OCI-LY7 (cell line): ENCODE results near the gene UFD1. TPM values are rescaled to one million over a fixed set of nuclear protein-coding genes. Genes with fewer than 3 reads are reported as not detected.

ENCODE experiments used
- BruUV-seq: library from RNA; stranded (reverse); fragments of 400-500 nt; replicated peaks from 2 replicates; lab custom pipeline; 2021; lab: Mats Ljungman, UMichigan
- CTCF ChIA-PET: fragments of 300-600 bp; sonication (Branson Sonifier 250); formaldehyde crosslinking; loops from one replicate; lab custom pipeline; 2022; ENCODE audit warnings: antibody characterized with exemption; ENCODE audit not compliant: unreplicated experiment; lab: Charles Lee
- POLR2A ChIA-PET: fragments of 300-600 bp; sonication (Branson Sonifier 250); formaldehyde crosslinking; loops from one replicate; lab custom pipeline; 2022; ENCODE audit warnings: antibody characterized with exemption; lab: Charles Lee
- DNase-seq: peaks from one replicate; pipeline ENCODE4 v3.0.0-alpha.2; 2015; ENCODE audit warnings: low spot score
- H2AFZ ChIP-seq: fragments of 200-600 bp; sonication (generic), shearing (Covaris generic); 2 replicates; pipeline ENCODE4 v1.6.1; 2014; ENCODE audit warnings: mild to moderate bottlenecking, antibody characterized with exemption, low read length, moderate library complexity
- H3K27ac ChIP-seq: fragments of 200-600 bp; sonication (generic); 2 replicates; pipeline ENCODE4 v1.5.1; 2014; ENCODE audit warnings: mixed run types, low read depth, mild to moderate bottlenecking, moderate library complexity, low read length, inconsistent platforms; ENCODE audit not compliant: poor library complexity, severe bottlenecking
- H3K36me3 ChIP-seq: fragments of 200-600 bp; sonication (generic); 2 replicates; pipeline ENCODE4 v1.6.1; 2014; ENCODE audit warnings: mild to moderate bottlenecking, antibody characterized with exemption, low read length, moderate library complexity, mixed read lengths; ENCODE audit not compliant: insufficient read depth
- H3K4me1 ChIP-seq: fragments of 200-600 bp; sonication (generic); 2 replicates; pipeline ENCODE4 v1.5.1; 2014; ENCODE audit warnings: mild to moderate bottlenecking, low read length; ENCODE audit not compliant: insufficient read depth, poor library complexity, severe bottlenecking
- H3K4me2 ChIP-seq: fragments of 200-600 bp; sonication (generic); 2 replicates; pipeline ENCODE4 v1.6.1; 2014; ENCODE audit warnings: mild to moderate bottlenecking, low read length
- H3K4me3 ChIP-seq: fragments of 200-600 bp; sonication (generic); 2 replicates; pipeline ENCODE4 v1.5.1; 2014; ENCODE audit warnings: mild to moderate bottlenecking, low read depth, low read length; ENCODE audit not compliant: poor library complexity, severe bottlenecking
- H3K79me2 ChIP-seq: fragments of 200-600 bp; sonication (generic); 2 replicates; pipeline ENCODE4 v1.6.1; 2016; ENCODE audit warnings: low read depth, mild to moderate bottlenecking, low read length, moderate library complexity, mixed read lengths; ENCODE audit not compliant: insufficient read depth
- H3K9me2 ChIP-seq: fragments of 200-600 bp; sonication (generic); 2 replicates; pipeline ENCODE4 v1.6.1; 2016; ENCODE audit warnings: mild to moderate bottlenecking, low read length, mixed read lengths; ENCODE audit not compliant: insufficient read depth
- H3K9me3 ChIP-seq: fragments of 200-600 bp; sonication (generic); 2 replicates; pipeline ENCODE4 v1.6.1; 2014; ENCODE audit warnings: mild to moderate bottlenecking, mixed run types, low read length, mixed read lengths
- H4K20me1 ChIP-seq: fragments of 200-600 bp; sonication (generic); 2 replicates; pipeline ENCODE4 v1.6.1; 2014; ENCODE audit warnings: mild to moderate bottlenecking, antibody characterized with exemption, low read length, moderate library complexity, mixed read lengths; ENCODE audit not compliant: insufficient read depth
- CTCF ChIP-seq: fragments of 200-600 bp; sonication (generic); conservative IDR thresholded peaks from 2 replicates; pipeline ENCODE4 v1.5.1; 2014; ENCODE audit warnings: mild to moderate bottlenecking, antibody characterized with exemption, low read length, moderate library complexity, mixed read lengths
- EZH2phosphoT487 ChIP-seq: fragments of 200-600 bp; sonication (generic); IDR thresholded peaks from 2 replicates; pipeline ENCODE4 v1.6.1; 2018; ENCODE audit warnings: low read depth, borderline replicate concordance, mild to moderate bottlenecking, mixed run types, antibody characterized with exemption, low read length, moderate library complexity, mixed read lengths
- intact Hi-C: fragments of 100-400 bp; cut with micrococcal nuclease; formaldehyde crosslinking; loops from one replicate; pipeline ENCODE4 v1.10.0; 2022; ENCODE audit not compliant: unreplicated experiment
- total RNA-seq, 2 experiments: library from RNA; depleted of rRNA in 1 of 2; stranded (reverse); fragments of >200 nt in 1 of 2; shearing (Covaris generic) in 1 of 2; gene quantifications; 2 replicates each; pipeline ENCODE4 v1.2.3, GENCODE V29; 2014 to 2022

UFD1 gene
- total RNA-seq, 2 experiments from 2014 or later, result 60.1 to 70.8 TPM

GRCh38 chr22:19499880-19500242 is 20.9 kb upstream of the UFD1 start:
- ChIA-PET CTCF (no interaction called here), POLR2A (no interaction called here)

GRCh38 chr22:19499236-19499879 is 20.4 kb upstream of the UFD1 start:
- intact Hi-C loops, result loop anchor here (5.0 kb wide), 1 partner anchor 133 kb away; no protein-coding TSS in a partner anchor
- H3K27ac ChIP-seq, result no peak overlapping the region
- no peak for DNase-seq
- no peaks in the 10 kb centered on the region for H3K4me1 ChIP-seq
- no peaks in the 10 kb centered on the region for H3K79me2 ChIP-seq
- ChIA-PET POLR2A (no interaction called here), CTCF (no interaction called here)
- no peak overlapping the region for H3K4me2 ChIP-seq
- no peaks in the 10 kb centered on the region for H4K20me1 ChIP-seq
- no peak overlapping the region for H2AFZ ChIP-seq
- H3K9me2 ChIP-seq, result no peaks in the 10 kb centered on the region
- H3K36me3 ChIP-seq, result peaks cover 74% of the 10 kb centered on the region
- H3K9me3 ChIP-seq, result no peaks in the 10 kb centered on the region
- no peak for TF ChIP-seq EZH2phosphoT487
- TF ChIP-seq CTCF, result no peak
- H3K4me3 ChIP-seq, result no peak overlapping the region
- BruUV-seq, result no TSS peak

More at GRCh38 chr22:19499880-19500242, 20.9 kb upstream of the UFD1 start:
- DNase-seq, result no peak
- Histone ChIP-seq H2AFZ (no peak overlapping the region), H3K79me2 (no peaks in the 10 kb centered on the region), H3K27ac (no peak overlapping the region), H3K36me3 (peaks cover 71% of the 10 kb centered on the region), H3K9me3 (no peaks in the 10 kb centered on the region), H3K9me2 (no peaks in the 10 kb centered on the region), H3K4me1 (no peaks in the 10 kb centered on the region), H4K20me1 (no peaks in the 10 kb centered on the region), H3K4me3 (no peak overlapping the region), H3K4me2 (no peak overlapping the region)
- intact Hi-C loops, result loop anchor here (5.0 kb wide), 1 partner anchor 132 kb away; no protein-coding TSS in a partner anchor
- no peak for TF ChIP-seq CTCF
- BruUV-seq, result no TSS peak

- Histone ChIP-seq H3K4me3 (no peak overlapping the region), H3K79me2 (no peaks in the 10 kb centered on the region), H3K36me3 (peaks cover 79% of the 10 kb centered on the region), H3K9me3 (no peaks in the 10 kb centered on the region), H3K9me2 (no peaks in the 10 kb centered on the region), H3K27ac (no peak overlapping the region), H2AFZ (no peak overlapping the region), H3K4me2 (no peak overlapping the region), H3K4me1 (no peaks in the 10 kb centered on the region), H4K20me1 (no peaks in the 10 kb centered on the region)
- ChIA-PET POLR2A (no interaction called here), CTCF (interaction anchor here (0.6 kb wide), 1 partner anchor 60 kb away, joined by 3 read pairs; no protein-coding TSS in a partner anchor)
- TF ChIP-seq EZH2phosphoT487 (no peak), CTCF (no peak)
- DNase-seq, result no peak
- no TSS peak for BruUV-seq
- intact Hi-C loops, result loop anchor here (5.0 kb wide), 1 partner anchor 133 kb away; no protein-coding TSS in a partner anchor
Measured at GRCh38 chr22:19498866-19499190, 19.8 kb upstream of the UFD1 start.
